Left hindlimb (tissue), 1 donor: ENCODE data around the gene ATF5.

Experiments used
- DNase-seq: peaks from one replicate; pipeline ENCODE4 v3.0.0-alpha.2; 2018

Gene ATF5

DNA sequence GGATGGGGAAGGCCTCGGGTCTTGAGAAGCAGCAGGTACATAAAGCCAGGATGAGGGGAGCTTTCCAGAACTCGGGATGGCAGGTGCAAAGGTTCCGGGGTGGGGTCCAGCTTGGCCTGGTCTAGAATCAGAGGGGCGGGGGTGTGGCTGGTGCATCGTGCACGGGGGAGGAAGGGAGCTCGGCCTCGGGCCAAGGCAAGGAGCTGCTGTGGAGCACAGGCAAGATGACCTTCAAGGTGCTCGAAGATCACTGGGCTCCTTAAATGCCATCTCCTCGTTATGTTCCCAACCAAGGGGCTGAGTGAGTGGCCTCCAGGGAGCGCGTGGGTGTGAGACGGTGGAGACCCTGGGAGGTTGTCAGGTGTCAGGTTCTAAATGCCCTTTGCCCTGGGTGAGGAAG is 48.1 kb downstream of the ATF5 start:
- DNase-seq, result no peak

DNA sequence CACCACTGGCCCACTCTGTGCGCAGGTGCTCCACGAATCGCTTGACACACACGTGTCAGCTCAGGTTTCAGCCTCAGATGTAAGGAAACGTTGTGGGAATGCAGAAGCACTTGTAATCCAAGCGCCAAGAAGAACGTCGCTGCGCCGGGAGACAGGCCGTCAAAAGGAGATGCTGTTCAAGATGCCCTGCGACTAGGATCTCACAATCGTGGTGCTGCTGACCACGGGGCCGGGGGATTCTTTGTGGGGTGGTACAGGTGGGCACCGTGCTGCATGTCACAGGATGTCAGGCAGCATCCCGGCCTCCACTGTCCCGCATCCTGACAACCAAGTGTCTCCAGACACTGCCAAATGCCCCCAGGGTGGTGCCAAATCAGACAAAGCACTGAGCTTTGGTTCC is 48.9 kb downstream of the ATF5 start:
- DNase-seq, result no peak

- DNase-seq, result no peak
Measured at GRCh38 chr19:49978324-49978723, 49.3 kb downstream of the ATF5 start.

DNA sequence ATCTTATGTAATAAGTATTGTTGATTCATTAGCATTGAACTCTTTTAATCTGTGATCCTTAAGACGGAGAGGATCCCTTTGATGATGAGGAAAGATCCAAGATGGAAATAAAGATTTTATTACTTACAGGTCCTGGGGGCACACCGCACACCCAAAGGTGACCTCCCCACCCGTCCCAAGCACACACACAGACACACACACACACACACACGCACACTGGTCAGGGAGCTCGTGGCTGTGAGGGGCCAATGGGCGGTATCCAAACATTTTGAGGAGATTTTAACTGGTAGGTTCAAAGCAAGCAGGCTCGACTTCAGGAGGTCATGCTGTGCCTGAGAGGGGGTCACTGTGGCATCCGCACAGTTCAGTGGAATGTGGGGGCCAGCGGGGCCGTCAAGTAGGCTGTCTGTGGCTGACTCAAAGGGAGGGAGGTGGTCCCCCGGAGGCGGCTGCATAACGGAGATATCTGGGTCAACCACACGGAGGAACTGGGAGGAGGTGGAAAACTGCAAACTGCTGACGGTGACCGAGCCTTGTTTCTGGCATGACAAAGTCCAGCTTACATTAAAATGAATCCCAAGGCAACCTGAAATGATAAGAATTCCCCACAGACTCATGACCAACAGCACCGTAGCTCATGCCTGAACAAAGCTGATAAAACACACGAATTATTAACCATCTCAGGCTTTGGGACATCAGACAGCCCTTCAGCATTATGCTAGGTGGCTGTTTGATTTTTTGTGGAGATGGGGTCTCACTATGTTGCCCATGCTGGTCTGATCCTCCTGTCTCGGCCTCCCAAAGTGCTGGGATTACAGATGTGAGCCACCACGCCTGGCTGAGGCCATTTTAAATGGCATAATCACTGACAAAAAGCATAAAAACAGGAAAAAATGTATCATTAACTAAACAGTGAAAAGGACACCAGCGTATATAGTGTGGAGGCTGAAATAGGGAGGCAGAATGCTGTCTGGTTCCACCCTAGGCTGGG is 52.9 kb downstream of the ATF5 start:
- DNase-seq, result no peak
